Keratinocyte (primary cell): ENCODE results near the gene DGCR8.

ENCODE experiments used
- EZH2 ChIP-seq: IDR thresholded peaks from one replicate; pipeline ENCODE4 v1.6.1; 2012; ENCODE audit warnings: inconsistent platforms, mild to moderate bottlenecking, low read length, moderate library complexity
- TF ChIP-seq, protein P1 (sequence below), 3 experiments: IDR thresholded peaks in 1 of 3; conservative IDR thresholded peaks in 1 of 3; optimal IDR thresholded peaks in 1 of 3; 2 replicates in 2 of 3; 3 replicates in 1 of 3; pipeline versions ENCODE3 to v1.5.1; 2011; ENCODE audit warnings: low read length in 3 of 3, mild to moderate bottlenecking in 3 of 3, moderate library complexity in 2 of 3, control low read depth in 1 of 3, inconsistent platforms in 1 of 3; ENCODE audit not compliant: insufficient read depth in 2 of 3; ENCODE audit errors: extremely low read depth in 1 of 3

- TF ChIP-seq, protein P1, sequence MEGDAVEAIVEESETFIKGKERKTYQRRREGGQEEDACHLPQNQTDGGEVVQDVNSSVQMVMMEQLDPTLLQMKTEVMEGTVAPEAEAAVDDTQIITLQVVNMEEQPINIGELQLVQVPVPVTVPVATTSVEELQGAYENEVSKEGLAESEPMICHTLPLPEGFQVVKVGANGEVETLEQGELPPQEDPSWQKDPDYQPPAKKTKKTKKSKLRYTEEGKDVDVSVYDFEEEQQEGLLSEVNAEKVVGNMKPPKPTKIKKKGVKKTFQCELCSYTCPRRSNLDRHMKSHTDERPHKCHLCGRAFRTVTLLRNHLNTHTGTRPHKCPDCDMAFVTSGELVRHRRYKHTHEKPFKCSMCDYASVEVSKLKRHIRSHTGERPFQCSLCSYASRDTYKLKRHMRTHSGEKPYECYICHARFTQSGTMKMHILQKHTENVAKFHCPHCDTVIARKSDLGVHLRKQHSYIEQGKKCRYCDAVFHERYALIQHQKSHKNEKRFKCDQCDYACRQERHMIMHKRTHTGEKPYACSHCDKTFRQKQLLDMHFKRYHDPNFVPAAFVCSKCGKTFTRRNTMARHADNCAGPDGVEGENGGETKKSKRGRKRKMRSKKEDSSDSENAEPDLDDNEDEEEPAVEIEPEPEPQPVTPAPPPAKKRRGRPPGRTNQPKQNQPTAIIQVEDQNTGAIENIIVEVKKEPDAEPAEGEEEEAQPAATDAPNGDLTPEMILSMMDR (optimal IDR thresholded peaks at IDR 0.05 in 1 of 3, IDR thresholded peaks at IDR 0.05 in 1 of 3, conservative IDR thresholded peaks at IDR 0.05 in 1 of 3; ENCODE audit: extremely low read depth in 1 of 3, insufficient read depth in 2 of 3, low read length in 3 of 3), result no peak
- no peak for TF ChIP-seq EZH2
These were observed 65.8 kb downstream of the DGCR8 start for GRCh38 chr22:20145832-20146223.
